Stimulated activated CD8-positive, alpha-beta memory T cell treated with anti-CD3 and anti-CD28 coated beads, Interleukin-15, amount 100 ng/mL, for 48 hours (primary cell): ENCODE results near the gene SLC38A8.

Source experiments
- DNase-seq, 2 donors: peaks; one replicate each; pipeline ENCODE4 v3.0.0-alpha.2; 2020; ENCODE audit warnings: low read depth in 2 of 2

Gene SLC38A8

DNA sequence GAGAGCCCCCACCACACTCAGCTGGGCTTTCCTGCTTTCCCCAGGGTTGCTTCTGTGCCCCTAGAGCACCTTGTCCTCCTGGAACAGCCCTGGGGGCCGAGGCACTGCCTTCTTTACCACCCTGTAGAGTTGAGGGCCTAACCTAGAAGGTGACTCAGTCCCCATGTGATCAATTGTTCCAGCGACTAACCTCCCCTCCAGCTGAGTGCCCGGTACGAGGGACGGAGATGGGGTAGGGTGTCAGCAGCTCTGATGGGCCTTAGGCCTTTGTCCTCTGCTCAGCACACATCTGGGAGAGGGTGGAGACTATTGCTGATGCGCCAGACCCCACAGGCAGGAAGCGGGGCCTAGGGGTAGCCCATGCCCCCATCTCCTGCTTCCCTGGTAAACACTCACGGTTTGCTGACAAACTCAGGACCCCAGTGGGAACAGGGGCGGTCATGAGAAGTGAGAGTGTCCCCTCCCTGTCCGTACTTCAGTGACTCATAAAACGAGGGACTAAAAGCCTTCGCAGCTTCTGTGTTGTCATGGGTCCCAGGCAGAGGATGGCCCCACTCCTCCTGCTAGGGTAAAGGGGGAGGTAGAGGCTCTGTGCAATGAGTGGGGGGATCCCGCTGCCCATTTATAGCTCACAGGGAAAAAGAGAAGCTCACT, 41.5 kb downstream of the SLC38A8 start:
- DNase-seq: no peak

DNA sequence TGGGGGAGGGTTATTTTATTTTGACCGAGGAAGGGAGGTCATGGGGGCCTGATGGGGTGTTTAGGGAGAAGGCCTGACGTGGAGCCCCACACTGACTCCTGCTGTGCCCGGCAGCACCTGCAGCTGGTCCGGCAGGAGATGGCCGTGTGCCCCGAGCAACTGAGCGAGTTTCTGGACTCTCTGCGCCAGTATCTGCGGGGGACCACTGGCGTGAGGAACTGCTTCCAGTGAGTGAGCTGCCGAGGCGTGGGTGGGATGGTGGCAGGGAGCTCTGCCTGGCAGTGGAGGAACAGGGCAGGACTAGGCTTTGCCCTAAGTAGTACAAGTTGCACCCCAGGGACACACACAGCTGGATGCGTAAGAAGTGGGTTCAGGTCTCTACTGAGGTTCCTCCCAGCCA, 44.5 kb downstream of the SLC38A8 start:
- no peak for DNase-seq

DNA sequence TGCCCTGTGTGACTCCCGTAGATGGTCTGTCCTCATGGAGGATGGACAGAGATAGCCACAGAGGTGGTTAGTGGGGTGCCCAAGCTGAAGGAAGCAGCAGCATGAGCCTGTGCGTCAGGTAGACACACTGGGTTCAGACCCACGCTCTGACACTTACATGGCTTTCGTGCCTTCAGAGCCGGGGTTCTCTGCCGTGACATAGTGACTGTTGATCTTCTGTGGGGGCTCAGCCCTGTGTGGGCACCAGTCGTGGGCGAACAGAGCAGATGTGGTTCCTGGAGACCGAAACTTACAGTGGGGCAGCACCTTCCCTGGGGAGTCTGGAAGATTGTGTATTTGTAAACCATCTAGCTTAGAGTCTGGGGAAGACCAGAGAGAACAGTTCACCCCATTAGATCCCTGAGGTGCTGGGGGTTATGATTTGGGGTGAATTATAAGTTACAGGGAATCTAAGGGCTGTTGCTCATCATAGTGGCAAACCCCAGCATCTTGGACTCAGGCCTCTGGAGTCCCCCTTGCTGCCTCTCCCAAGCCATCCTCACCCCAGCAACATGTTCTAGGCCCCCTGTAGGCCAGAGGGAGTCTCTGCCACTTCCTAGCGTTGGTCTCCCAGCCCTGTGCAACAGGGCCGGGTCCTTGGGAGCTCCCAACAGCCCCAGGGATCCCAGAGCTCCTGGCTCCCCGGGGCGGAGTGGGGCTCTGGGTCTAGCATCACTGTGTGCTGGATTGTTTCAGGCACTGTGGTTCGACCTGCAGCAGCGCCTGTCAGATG, 45.9 kb downstream of the SLC38A8 start:
- no peak for DNase-seq

DNA sequence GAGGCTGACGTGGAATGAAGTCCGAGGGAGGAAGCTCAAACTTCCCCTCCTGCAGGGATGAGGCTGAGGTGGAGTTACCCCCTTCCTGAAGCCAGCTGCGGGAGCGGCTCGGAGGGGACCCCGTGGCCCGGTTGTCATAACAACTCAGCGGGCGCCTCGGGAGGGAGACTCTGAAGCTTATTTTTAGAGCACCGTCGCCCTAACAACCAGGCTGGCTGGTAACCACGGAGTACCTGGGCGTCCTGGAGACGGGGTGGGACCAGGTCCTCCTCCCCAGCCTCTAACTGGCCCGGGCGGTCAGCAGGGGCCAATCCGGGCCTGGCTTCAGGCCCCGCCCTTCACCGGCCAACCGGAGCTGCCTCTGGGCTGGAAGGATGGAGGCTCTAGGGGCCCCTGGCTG, 46.8 kb downstream of the SLC38A8 start:
- no peak for DNase-seq

DNA sequence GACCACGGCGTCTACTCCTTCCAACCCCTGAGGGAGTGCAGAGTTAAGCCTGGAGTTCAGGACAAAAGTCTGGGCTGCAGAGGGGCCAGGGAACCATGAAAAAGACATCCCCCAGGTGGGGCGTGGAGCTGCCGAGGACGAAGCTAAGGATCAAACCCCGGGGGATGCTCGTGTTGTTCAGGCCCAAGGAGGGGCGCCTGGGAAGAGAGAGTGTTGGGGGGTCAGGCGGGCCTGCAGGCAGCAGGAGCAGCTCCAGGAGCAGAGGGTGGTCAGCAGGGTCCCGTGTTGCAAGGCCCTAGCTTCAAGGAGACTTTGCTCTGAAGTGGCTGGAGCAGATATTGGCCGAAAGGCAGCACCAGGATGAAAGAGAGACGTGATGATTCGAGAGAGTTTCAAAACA, 47.9 kb downstream of the SLC38A8 start:
- DNase-seq: no peak

DNA sequence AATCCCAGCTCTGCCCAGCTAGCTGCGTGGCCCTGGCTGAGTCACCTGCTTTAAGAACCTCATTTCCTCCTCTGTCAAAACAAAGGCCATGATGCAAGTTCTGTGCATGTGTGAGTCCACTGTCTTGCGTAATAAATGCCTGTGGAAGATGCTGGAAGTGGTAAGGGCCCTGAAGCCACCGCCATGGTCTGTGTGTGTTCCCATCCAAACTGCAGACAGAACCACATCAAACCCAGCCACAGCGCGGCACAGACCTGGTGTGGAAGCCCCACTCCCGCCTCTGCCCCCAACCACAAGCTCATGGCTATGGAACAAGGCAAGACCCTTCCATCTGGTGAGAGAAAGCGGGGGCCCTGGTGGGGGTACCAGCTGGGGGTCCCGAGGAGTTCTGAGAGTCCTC, 48.5 kb downstream of the SLC38A8 start:
- DNase-seq: no peak

DNA sequence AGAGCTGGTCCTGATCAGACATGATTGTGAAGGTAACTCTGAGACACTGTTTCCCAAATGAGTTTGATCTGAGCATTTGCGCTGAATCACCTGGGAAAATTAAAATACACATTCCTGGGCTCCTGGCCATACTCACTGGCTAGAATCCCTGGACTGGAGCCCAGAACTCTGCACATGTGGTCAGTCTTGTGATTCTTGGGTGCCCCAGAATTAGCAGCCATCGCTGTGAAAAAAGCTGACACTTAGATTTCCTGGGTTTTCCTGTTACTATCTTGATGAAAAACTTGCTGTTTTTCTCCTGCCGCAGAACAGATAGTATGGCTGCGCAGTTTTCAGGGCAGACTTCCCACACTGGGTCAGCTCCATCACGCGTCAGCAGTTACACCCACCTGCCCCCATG, 50.0 kb downstream of the SLC38A8 start:
- no peak for DNase-seq

DNA sequence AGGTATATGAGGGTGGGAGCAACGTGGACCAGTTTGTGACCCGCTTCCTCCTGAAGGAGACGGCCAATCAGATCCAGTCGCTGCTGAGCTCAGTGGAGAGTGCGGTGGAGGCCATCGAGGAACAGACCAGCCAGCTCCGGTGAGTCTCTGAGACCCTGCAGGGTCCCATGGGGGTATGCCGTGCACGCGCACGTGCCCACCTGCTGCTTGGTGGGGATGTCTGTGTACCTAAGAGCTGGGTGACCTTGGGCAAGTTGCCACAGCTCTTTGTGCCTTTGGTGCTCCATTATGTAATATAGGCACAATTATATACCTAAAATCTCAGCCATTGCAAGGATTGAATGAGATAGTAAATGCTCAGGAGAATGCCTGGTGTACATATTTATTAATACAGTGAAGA, 52.1 kb downstream of the SLC38A8 start:
- no peak for DNase-seq

DNA sequence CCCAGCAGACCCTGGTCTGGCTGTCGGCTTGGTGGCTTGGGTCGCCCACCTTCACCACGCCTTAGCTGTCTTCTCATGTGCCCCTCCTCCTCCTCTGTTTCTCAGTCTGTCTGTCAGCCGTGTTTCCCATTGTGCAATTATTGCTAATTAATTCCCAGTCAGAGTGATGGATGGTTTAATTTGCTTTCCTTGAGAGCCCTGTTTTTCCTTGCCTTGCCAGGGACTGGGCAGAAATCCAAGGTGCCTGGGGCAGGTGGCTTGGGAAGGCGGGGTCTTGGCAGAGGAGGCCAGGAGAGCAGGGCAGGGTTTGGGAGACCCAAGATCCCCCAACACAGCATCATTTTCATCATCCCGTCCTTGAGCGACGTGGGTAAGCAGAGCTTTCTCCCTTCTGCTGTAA, 53.3 kb downstream of the SLC38A8 start:
- no peak for DNase-seq

DNA sequence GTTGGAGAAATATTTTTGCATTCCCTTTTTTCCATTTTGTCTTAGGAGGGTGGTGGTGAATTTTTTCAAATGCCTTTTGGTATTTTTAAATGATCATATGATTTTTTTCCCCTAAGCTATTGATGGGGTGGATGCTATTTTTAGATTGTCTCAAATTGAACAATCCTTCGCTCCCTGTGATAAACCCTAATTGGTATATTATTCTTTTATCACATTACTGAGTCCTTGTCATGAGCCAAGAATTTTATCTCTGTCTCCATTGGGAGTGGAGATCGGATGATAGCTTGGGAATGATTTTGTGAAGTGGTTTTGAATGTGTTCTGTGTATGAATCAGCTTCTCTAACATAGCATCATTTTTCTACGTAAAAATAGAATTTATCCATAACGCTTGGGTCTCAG, 59.1 kb downstream of the SLC38A8 start:
- DNase-seq: no peak

DNA sequence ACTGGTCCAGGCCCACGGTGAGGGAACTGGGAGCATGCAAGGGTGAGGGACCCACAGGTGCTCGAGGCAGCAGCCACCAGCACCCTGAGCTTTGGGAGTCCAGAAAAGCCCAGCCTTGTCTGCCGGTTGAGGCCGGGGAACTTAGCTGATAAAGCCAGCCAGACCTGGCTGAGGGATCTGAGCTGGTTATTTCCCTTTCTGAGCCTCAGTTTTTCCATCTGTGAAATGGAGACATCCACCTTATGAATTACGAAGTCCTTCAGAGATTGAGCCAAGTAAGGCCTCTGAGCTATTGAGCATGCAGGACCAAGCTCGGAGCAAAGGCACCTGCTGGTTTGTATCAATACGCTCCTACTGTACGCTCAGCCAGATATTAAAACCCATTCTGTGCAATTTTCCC, 60.8 kb downstream of the SLC38A8 start:
- DNase-seq: no peak

DNA sequence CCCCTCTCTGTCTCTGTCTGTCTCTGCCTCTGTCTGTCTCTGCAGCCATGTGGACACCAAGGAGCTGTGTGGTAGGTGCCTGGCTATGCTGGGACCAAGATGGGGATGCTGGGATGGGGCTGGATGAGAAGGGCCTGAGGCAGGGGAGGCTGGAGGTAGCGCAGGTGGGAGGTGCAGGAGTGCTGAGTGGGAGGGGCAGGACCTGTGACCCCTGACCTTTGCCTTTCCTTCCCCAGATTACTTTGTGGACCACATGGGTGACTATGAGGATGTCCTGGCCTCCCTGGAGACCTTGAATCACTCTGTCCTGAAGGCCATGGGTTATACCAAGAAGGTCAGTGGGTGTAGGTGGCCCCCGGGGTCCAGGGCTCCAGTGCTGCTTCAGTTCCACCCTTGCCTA, 61.8 kb downstream of the SLC38A8 start:
- DNase-seq: no peak

DNA sequence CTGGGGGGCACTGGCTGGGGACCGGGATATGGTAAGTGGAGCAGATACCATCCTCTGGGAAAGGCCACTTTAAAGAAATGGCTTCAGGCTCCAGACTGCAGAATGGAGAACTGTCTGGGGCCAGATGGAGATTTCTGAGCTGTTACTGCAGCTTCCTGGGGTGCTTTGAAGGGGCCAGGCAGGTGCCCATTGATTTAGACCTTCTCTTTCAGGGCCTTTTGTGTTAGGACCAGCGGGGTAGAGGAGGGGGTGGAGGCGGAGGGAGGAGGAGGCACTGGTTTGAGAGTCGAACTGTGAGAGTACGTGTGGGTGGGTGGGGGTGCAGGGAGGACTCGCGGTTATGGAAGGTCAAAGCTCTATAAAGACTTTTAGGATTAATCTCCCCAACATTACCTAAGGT, 63.2 kb downstream of the SLC38A8 start:
- DNase-seq: no peak

DNA sequence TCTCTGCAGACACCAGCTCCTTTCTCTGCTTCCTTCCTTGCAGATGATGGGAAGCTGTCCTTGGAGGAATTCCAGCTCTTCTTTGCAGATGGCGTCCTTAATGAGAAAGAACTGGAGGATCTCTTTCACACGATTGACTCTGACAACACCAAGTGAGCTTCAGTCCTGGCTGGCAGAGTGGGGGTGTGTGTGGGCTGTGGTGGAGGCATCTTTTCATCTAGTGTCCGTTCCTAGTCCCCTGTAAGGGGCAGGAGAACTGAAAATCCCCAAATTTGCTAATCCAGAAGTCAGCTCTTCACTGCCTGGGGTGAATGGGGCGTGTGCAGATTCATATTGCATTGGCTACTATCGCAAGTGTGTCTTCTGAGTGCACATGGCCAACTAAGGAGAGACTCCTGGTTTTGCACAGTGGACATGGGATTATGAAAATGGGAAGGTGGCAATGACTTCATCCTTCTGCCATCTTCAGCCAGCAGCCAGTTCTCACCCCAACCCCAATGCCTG, 64.1 kb downstream of the SLC38A8 start:
- DNase-seq: no peak

DNA sequence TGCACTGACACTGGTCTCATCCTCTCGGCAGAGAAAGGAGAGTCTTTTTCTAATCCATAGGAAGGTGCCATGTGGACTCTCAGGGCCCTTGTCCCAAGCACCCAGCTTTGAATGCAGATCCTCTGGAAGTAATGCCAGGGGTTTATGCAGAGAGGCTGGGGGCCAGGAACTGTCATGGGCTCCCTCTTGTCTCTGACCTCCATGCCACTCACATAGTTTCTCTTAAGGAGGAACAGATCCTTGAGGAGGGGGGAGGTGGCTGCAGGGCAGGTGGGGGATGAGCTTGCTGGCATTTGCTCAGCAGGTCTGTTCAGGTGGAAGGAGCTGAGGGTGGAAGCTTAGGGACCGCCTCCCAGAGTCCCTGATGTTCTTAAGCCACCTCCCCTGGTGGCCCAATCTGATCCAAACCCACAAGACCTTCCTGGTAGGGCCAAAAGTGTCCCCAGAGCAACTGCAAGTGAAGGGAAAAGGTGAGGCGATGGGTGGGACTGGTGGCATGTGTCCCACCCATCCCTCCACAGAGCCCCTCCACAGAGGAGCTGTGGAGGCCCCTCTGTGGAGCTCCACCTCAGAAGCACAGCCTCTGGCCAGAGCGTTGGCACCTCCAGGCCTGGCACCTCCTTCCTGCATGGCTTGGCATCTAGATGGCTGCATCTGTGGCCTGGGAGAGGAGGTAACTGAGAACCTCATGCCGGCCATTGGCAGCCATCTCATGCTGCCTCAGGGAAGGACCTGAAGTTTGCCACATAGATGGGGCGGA, 65.4 kb downstream of the SLC38A8 start:
- no peak for DNase-seq

DNA sequence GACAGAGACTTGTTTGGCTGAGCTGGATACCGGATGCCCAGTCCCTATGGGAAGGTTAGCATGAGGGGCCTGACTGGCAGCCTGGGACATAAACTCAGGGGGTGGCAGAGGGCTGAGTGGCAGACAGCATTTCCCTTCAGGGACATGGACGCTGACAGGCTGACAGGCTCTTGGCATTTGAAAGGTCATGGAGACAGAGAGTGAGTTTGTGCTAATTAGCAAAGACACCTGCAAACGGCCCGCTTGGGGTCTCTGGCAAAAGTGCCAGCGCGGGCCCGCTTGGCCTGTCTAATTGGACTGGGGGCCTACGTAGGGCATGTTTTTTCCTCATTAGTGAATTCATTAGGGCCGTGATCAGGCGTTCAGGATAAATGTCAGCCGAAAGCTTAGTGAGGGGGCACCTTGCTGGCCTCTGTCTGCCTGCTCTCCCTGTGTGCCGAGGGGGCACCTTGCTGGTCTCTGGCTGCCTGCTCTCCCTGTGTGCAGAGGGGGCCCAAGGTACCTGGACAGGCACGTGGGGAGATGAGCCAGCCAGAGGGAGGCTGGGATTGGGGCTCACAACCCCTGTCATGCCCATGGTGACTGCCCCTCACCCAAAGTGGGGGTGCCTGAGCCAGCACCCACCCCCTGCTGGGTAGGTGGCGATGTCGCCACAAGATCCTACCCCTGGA, 66.9 kb downstream of the SLC38A8 start:
- DNase-seq: no peak

DNA sequence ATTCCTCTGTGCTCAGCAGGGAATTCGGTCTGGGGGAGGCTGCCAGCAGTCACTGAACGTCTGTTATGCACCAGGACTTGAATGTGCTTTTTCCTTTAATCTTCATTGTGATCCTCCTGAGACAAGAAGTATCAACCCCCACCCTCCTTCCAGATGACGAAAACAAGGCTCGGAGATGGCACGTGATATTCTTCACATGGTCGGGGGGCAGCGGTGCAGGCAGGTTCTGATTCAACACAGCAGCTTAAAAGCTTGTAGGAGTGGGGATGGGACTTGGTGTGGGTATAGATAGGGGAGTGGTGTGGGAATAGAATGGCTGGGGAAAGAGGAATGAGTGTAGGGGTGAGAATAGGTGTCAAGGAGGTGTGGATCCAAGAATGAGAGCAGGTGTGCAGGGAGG, 68.1 kb downstream of the SLC38A8 start:
- no peak for DNase-seq

DNA sequence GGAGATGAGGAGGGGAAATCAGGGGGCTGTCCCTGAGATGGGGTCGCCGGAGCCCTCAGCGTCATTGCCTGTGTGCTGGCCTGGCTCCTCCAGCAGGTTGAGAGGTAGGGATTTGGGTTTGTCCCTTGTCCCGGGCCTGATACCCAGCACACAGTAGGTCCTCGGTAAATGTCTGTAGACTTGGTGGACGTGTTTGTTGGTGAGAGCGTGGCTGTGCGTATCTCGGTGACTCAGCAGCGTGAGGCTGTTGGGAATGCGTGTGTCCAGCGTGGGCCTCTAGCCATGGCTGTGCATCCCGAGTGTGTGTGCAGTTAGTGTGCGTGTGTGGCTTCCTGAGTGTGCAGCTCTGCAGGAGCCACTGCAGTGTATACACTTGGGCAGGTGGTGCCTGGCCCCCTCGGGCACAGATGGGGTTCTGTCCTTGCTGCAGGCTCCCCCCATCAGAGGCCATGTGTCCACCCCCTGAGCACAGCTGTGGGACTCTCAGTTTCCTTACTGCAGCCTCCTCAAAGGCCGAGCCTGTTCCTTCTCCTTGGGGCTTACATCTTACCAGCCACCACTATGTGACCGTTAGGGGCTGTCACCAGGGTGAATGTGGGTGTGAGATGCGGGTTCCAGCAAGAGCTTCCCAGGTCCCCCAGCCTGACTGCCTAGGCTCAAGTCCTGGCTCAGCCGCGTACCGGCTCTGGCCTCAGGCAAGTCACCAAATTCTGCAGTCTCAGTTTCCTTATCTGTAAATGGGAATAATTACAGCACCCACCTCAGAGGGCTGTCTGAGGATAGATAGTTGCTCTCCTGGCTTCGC, 68.8 kb downstream of the SLC38A8 start:
- DNase-seq: no peak

DNA sequence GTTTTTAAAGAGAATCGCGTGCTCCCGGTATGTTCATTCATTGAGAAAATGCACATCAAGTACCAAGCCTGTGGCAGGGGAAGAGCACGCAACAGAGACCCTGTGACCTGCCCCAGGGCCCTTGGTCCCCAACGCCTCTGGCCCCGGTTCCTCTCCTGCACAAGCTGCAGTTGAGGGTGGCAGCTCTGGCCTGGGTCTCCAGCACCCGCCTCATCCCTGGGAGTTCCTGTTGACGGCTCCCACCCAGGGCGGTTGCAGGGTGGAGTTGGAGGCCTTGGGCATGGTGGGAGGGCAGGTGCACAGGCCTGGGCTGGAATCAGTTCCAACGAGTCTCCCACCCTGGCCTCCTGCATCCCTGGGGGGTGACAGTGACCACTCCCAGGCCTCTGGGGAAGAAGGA, 69.5 kb downstream of the SLC38A8 start:
- DNase-seq: no peak

DNA sequence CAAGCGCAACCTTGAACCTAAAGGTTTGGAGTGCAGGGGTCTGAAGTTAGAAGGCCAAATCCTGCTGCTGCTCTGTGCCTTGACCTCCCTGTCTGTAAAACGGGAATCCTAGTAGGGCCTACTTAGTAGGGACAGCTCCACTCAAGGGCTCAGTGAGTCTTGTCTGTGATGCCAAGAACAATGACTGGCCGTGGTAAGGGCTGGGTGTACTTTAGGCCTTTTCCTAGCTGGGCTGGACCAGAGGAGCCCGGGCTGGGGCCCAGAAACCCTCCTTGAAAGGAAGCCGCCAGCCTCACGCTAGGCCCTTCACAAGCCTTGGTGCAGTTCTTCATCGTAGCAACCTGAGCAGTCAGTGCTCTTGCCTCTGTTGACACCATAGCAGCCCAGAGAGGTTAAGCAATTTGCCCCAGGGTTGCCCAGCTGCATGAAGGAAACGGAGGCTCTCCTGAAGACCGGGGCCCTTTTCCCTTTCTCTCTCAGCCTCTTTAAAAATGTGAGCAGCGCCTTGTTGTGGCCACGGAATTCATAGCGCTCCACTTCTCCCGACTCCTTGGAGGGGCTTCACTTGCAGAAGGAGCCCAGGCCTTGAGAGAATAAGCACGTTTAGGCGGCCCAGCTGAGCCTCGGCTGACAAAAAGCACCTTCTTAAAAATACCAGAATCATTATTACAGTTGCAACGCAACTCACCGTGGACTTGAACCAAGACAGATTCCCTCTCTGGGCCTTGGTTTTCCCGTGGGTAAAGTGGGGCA, 70.2 kb downstream of the SLC38A8 start:
- DNase-seq: no peak
